Activated CD8-positive, alpha-beta memory T cell treated with anti-CD3 and anti-CD28 coated beads, Interleukin-2, amount 10 ng/mL, durations not matched to agents 7 days and 5 days (primary cell): Measurements from ENCODE around the gene ST14. TPM values are rescaled to one million over a fixed set of nuclear protein-coding genes. Genes with fewer than 3 reads are reported as not detected.
"Not testable (repeated sequence)": the region's sequence is repeated elsewhere in the genome, so short reads cannot be mapped to it uniquely, and the experiment has no call there.

Experiments used
- ATAC-seq: fragments of 150-1000 bp; cut with Tn5 transposase; one replicate; pipeline ENCODE4 v1.10.0; 2021; ENCODE audit warnings: moderate library complexity
- CTCF ChIA-PET: fragments of 350-600 bp; sonication (Branson Sonifier 250); formaldehyde crosslinking; loops from one replicate; lab custom pipeline; 2021; ENCODE audit warnings: antibody characterized with exemption; lab: Charles Lee
- DNase-seq: peaks from one replicate; pipeline ENCODE4 v3.0.0-alpha.2; 2020
- H3K27ac Mint-ChIP-seq: one replicate; pipeline ENCODE4 v1.8.0; 2021; ENCODE audit warnings: mild to moderate bottlenecking, mixed read lengths
- H3K27me3 Mint-ChIP-seq: one replicate; pipeline ENCODE4 v1.8.0; 2021; ENCODE audit warnings: mixed read lengths
- H3K36me3 Mint-ChIP-seq: one replicate; pipeline ENCODE4 v1.8.0; 2021; ENCODE audit warnings: mild to moderate bottlenecking, mixed read lengths
- H3K4me1 Mint-ChIP-seq: one replicate; pipeline ENCODE4 v1.8.0; 2021; ENCODE audit warnings: mixed read lengths
- H3K4me3 Mint-ChIP-seq: one replicate; pipeline ENCODE4 v1.8.0; 2021; ENCODE audit warnings: mild to moderate bottlenecking, moderate library complexity, mixed read lengths
- H3K9me3 Mint-ChIP-seq: one replicate; pipeline ENCODE4 v1.8.0; 2022; ENCODE audit warnings: low read depth, mixed read lengths
- total RNA-seq, 2 experiments: library from RNA; stranded (reverse); gene quantifications; one replicate each; pipeline ENCODE4 v1.2.3, GENCODE V29; 2021

ST14 gene
- total RNA-seq, 2 experiments from 2014 or later, result not detected

DNA sequence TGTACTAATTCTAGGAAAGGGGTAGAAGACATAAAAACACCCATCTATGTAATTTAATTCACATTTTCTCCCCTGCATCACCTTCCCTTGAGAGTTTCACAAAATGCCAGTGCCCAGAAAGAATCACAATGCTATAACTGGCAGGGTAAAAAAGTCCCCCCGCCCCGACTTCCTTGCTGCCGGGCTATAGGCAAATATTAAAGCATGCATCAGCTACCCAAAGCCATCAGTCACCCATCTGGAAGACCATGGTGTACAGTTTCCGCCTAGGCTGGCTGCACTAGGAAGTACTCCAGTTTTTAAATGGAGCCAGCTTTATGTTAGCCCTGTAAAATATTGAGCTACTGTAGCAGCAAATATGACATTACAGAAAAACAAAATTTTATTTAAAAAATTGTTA is 67.8 kb downstream of the ST14 start:
- H3K36me3 Mint-ChIP-seq, result peaks cover 2% of the 10 kb centered on the region
- DNase-seq (no peak), ATAC-seq (no peak)
- CTCF ChIA-PET, result no interaction called here
- no peak overlapping the region for H3K4me3 Mint-ChIP-seq
- no peaks in the 10 kb centered on the region for H3K27me3 Mint-ChIP-seq
- H3K4me1 Mint-ChIP-seq, result peaks cover 16% of the 10 kb centered on the region
- no peak overlapping the region for H3K27ac Mint-ChIP-seq
- H3K9me3 Mint-ChIP-seq, result no peaks in the 10 kb centered on the region

GRCh38 chr11:130233486-130233885 is 73.9 kb downstream of the ST14 start:
- H3K4me3 Mint-ChIP-seq, H3K27ac Mint-ChIP-seq, H3K36me3 Mint-ChIP-seq, ATAC-seq, H3K9me3 Mint-ChIP-seq, CTCF ChIA-PET, DNase-seq, H3K27me3 Mint-ChIP-seq, H3K4me1 Mint-ChIP-seq: not testable (repeated sequence)

DNA sequence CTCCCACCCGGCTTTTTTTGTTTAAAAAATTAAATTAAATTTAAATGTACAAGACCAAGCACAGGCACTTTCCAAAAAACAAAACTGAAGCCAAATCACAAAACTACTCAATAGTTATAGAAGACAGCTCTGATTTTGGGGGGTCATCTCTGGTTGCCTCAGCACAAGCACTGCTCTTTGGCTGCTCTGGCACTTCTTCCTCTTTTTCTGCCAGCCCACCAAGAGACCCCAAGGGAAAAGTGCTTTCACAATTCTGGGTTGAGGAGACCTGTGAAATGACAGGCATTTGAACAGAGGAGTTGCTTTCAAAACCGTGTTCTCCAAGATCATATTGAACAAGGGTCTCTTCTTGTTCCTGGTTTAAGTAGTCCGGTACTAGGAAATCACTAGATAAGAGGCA is 74.3 kb downstream of the ST14 start:
- H3K36me3 Mint-ChIP-seq, result peaks cover 11% of the 10 kb centered on the region
- ATAC-seq, H3K4me1 Mint-ChIP-seq, H3K9me3 Mint-ChIP-seq, H3K4me3 Mint-ChIP-seq, CTCF ChIA-PET, H3K27ac Mint-ChIP-seq, DNase-seq, H3K27me3 Mint-ChIP-seq: not testable (repeated sequence)

DNA sequence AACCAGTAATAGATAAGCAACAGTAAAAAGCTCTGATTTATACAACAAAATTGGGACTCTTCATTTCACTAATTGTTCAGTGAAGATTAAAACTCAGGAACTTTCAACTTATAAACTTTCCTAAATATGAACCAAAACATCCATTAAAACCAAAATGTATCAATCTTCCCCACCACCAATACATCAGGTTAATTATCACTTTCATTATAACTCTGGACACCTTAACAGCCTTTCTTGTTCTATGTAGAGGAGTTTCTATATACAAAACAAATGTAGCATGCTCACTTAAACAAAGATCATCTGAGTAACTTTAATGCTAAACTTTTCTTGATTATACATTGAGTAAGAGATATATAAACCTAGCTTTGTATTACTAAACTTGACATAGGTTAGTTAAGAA is 74.7 kb downstream of the ST14 start:
- DNase-seq (no peak), ATAC-seq (no peak)
- Mint-ChIP-seq H3K9me3 (no peaks in the 10 kb centered on the region), H3K4me3 (no peak overlapping the region), H3K4me1 (no peaks in the 10 kb centered on the region), H3K27ac (no peak overlapping the region), H3K27me3 (no peaks in the 10 kb centered on the region), H3K36me3 (peaks cover 14% of the 10 kb centered on the region)
- CTCF ChIA-PET, result interaction anchor here (0.6 kb wide), 1 partner anchor 9 kb away, joined by 3 read pairs; no protein-coding TSS in a partner anchor

GRCh38 chr11:130237282-130238006 is 77.9 kb downstream of the ST14 start:
- Mint-ChIP-seq H3K4me3 (no peak overlapping the region), H3K36me3 (peaks cover 19% of the 10 kb centered on the region), H3K4me1 (peaks cover 2% of the 10 kb centered on the region), H3K27ac (no peak overlapping the region), H3K27me3 (no peaks in the 10 kb centered on the region), H3K9me3 (no peaks in the 10 kb centered on the region)
- CTCF ChIA-PET, result interaction anchor here (0.9 kb wide), 1 partner anchor 11 kb away, joined by 3 read pairs; no protein-coding TSS in a partner anchor
- no peak for DNase-seq
- no peak for ATAC-seq

GRCh38 chr11:130241713-130242112 is 82.1 kb downstream of the ST14 start:
- no peak for ATAC-seq
- CTCF ChIA-PET, result interaction anchor here (1.2 kb wide), 1 partner anchor 25 kb away, joined by 3 read pairs; no protein-coding TSS in a partner anchor
- no peak for DNase-seq
- Mint-ChIP-seq H3K9me3 (no peaks in the 10 kb centered on the region), H3K27ac (no peak overlapping the region), H3K4me3 (no peak overlapping the region), H3K36me3 (peaks cover 27% of the 10 kb centered on the region), H3K27me3 (no peaks in the 10 kb centered on the region), H3K4me1 (peaks cover 28% of the 10 kb centered on the region)

DNA sequence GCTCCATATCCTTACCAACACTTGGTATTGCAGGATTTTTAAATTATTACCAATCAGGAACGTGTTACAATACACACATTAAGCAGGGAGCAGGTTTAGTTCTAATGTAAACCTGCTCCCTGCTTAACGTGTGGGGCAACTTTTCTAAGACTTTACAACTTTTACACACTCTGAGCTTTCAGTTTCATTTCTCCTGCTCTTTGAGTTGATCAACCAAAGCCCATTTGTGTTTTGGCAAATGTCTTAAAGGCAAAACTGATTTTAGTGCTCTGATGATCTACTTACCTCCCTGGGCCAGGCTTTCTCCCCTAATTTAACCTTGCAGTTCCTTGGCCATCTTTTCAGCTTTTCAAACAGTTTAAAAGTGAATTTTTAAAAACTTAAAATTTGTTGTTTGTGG is 84.2 kb downstream of the ST14 start:
- Mint-ChIP-seq H3K27ac (peak overlapping the region; percentile 90), H3K36me3 (peaks cover 26% of the 10 kb centered on the region), H3K27me3 (no peaks in the 10 kb centered on the region), H3K9me3 (no peaks in the 10 kb centered on the region), H3K4me3 (peak overlapping the region; percentile 42), H3K4me1 (peaks cover 34% of the 10 kb centered on the region)
- ATAC-seq, result peak; percentile 94
- DNase-seq, result no peak
- CTCF ChIA-PET, result no interaction called here

- H3K27me3 Mint-ChIP-seq, result no peaks in the 10 kb centered on the region
- no peaks in the 10 kb centered on the region for H3K9me3 Mint-ChIP-seq
- ATAC-seq (peak; percentile 25), DNase-seq (no peak)
- peak overlapping the region; percentile 90 for H3K27ac Mint-ChIP-seq
- H3K36me3 Mint-ChIP-seq, result peaks cover 23% of the 10 kb centered on the region
- H3K4me3 Mint-ChIP-seq, result no peak overlapping the region
- peaks cover 37% of the 10 kb centered on the region for H3K4me1 Mint-ChIP-seq
- CTCF ChIA-PET, result no interaction called here
These were observed 85.3 kb downstream of the ST14 start for GRCh38 chr11:130244848-130245247.

GRCh38 chr11:130245375-130245774 is 85.8 kb downstream of the ST14 start:
- Mint-ChIP-seq H3K36me3 (peaks cover 23% of the 10 kb centered on the region), H3K4me1 (peaks cover 37% of the 10 kb centered on the region), H3K27ac (peak overlapping the region; percentile 42)
- CTCF ChIA-PET, H3K27me3 Mint-ChIP-seq, H3K9me3 Mint-ChIP-seq, ATAC-seq, DNase-seq, H3K4me3 Mint-ChIP-seq: not testable (repeated sequence)

DNA sequence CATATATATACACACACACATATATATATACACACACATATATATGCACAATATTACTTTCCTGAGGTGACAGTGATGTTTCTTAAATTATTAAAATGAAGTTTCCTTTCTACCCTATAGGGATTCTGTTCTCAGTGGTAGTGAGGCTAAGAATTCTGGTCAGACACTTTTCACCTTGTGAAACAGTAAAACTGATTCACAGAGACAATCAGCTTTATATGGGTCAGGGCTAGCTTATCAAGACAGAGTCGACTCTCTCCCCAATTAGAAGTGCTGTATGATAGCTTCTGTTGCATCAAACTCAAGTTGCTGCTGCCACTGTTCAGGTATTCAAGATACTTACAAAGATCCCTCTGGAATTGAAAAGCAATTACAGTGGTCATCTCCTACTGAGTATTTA is 86.7 kb downstream of the ST14 start:
- CTCF ChIA-PET, result no interaction called here
- Mint-ChIP-seq H3K27ac (peak overlapping the region; percentile 48), H3K4me3 (no peak overlapping the region), H3K27me3 (no peaks in the 10 kb centered on the region), H3K36me3 (peaks cover 30% of the 10 kb centered on the region), H3K9me3 (peaks cover 2% of the 10 kb centered on the region), H3K4me1 (peaks cover 37% of the 10 kb centered on the region)
- no peak for ATAC-seq
- no peak for DNase-seq

- H3K36me3 Mint-ChIP-seq, result peaks cover 31% of the 10 kb centered on the region
- CTCF ChIA-PET, result no interaction called here
- ATAC-seq (no peak), DNase-seq (no peak)
- peaks cover 2% of the 10 kb centered on the region for H3K9me3 Mint-ChIP-seq
- no peak overlapping the region for H3K4me3 Mint-ChIP-seq
- no peaks in the 10 kb centered on the region for H3K27me3 Mint-ChIP-seq
- H3K27ac Mint-ChIP-seq, result no peak overlapping the region
- peaks cover 37% of the 10 kb centered on the region for H3K4me1 Mint-ChIP-seq
These were observed 87.2 kb downstream of the ST14 start for GRCh38 chr11:130246738-130247137.

DNA sequence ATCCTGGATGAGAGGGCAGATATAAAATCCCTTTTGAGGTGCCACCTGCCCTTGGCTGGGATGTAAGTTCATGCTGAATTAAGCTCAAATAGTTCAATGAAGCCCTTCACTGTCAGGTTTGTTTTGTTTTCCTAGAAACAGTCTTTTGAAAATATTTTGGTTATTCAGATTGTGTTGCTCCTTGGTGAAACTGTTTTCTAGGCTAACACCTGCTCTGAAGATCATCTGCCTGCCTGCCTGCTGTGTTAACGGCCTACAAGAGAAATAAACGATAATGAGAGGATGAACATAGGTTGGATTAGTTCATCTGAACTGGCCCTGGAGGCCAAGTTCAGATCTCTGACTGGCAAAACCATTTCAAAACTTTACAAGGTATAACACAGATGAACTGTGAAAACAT is 87.7 kb downstream of the ST14 start:
- Mint-ChIP-seq H3K9me3 (peaks cover 5% of the 10 kb centered on the region), H3K27ac (no peak overlapping the region), H3K27me3 (no peaks in the 10 kb centered on the region), H3K4me3 (no peak overlapping the region), H3K36me3 (peaks cover 35% of the 10 kb centered on the region), H3K4me1 (peaks cover 35% of the 10 kb centered on the region)
- ATAC-seq (no peak), DNase-seq (no peak)
- CTCF ChIA-PET, result no interaction called here

- Mint-ChIP-seq H3K27ac (no peak overlapping the region), H3K4me1 (peaks cover 25% of the 10 kb centered on the region), H3K4me3 (no peak overlapping the region), H3K9me3 (peaks cover 6% of the 10 kb centered on the region), H3K36me3 (peaks cover 40% of the 10 kb centered on the region), H3K27me3 (no peaks in the 10 kb centered on the region)
- DNase-seq, result no peak
- CTCF ChIA-PET, result no interaction called here
- no peak for ATAC-seq
These were observed 89.8 kb downstream of the ST14 start for GRCh38 chr11:130249371-130249770.

GRCh38 chr11:130249929-130250328 is 90.3 kb downstream of the ST14 start:
- H3K9me3 Mint-ChIP-seq, H3K27ac Mint-ChIP-seq, H3K27me3 Mint-ChIP-seq, CTCF ChIA-PET, DNase-seq, H3K4me3 Mint-ChIP-seq, ATAC-seq: not testable (repeated sequence)
- Mint-ChIP-seq H3K4me1 (peaks cover 21% of the 10 kb centered on the region), H3K36me3 (peaks cover 39% of the 10 kb centered on the region)
